Embryonic facial prominence (tissue), 1 donor: ENCODE measurements around the gene AKT3.

ENCODE experiments used
- DNase-seq: peaks from one replicate; pipeline ENCODE4 v3.0.0-alpha.2; 2016; ENCODE audit errors: extremely low spot score

Gene AKT3

GRCh38 chr1:243732637-243733036, 117.4 kb downstream of the AKT3 start:
- no peak for DNase-seq

GRCh38 chr1:243731974-243732625, 117.9 kb downstream of the AKT3 start:
- no peak for DNase-seq

GRCh38 chr1:243731301-243731891, 118.6 kb downstream of the AKT3 start:
- DNase-seq = no peak

GRCh38 chr1:243730487-243731150, 119.4 kb downstream of the AKT3 start:
- no peak for DNase-seq

- DNase-seq = no peak
Measured at GRCh38 chr1:243729956-243730355, 120.1 kb downstream of the AKT3 start.

GRCh38 chr1:243727503-243728203, 122.4 kb downstream of the AKT3 start:
- no peak for DNase-seq

- no peak for DNase-seq
Measured at GRCh38 chr1:243726806-243727502, 123.1 kb downstream of the AKT3 start.

- no peak for DNase-seq
Measured at GRCh38 chr1:243725846-243726245, 124.2 kb downstream of the AKT3 start.

GRCh38 chr1:243725075-243725474, 125.0 kb downstream of the AKT3 start:
- no peak for DNase-seq

GRCh38 chr1:243723458-243724043, 126.5 kb downstream of the AKT3 start:
- no peak for DNase-seq

GRCh38 chr1:243723050-243723449, 127.0 kb downstream of the AKT3 start:
- DNase-seq = no peak

- DNase-seq = no peak
Measured at GRCh38 chr1:243719476-243719875, 130.6 kb downstream of the AKT3 start.

- DNase-seq = no peak
Measured at GRCh38 chr1:243718893-243719292, 131.2 kb downstream of the AKT3 start.

GRCh38 chr1:243718022-243718421, 132.0 kb downstream of the AKT3 start:
- no peak for DNase-seq

GRCh38 chr1:243716906-243717305, 133.1 kb downstream of the AKT3 start:
- DNase-seq = no peak

GRCh38 chr1:243715285-243715684, 134.8 kb downstream of the AKT3 start:
- DNase-seq = no peak

- no peak for DNase-seq
Measured at GRCh38 chr1:243713470-243714186, 136.4 kb downstream of the AKT3 start.

- no peak for DNase-seq
Measured at GRCh38 chr1:243712941-243713340, 137.1 kb downstream of the AKT3 start.

- DNase-seq = no peak
Measured at GRCh38 chr1:243712242-243712641, 137.8 kb downstream of the AKT3 start.

- DNase-seq = no peak
Measured at GRCh38 chr1:243710467-243710866, 139.6 kb downstream of the AKT3 start.

GRCh38 chr1:243708210-243708609, 141.8 kb downstream of the AKT3 start:
- DNase-seq = no peak
